Esophagus squamous epithelium (tissue), 5 donors: Measurements from ENCODE around the gene SMARCAL1. TPM values are rescaled to one million over a fixed set of nuclear protein-coding genes. Genes with fewer than 3 reads are reported as not detected.
"Not testable (repeated sequence)": the region's sequence is repeated elsewhere in the genome, so short reads cannot be mapped to it uniquely, and the experiment has no call there.

Experiments
- DNase-seq: peaks from one replicate; lab custom pipeline; 2025; lab: John Stamatoyannopoulos, UW
- H3K27ac ChIP-seq, 4 donors: fragments of 200-600 bp; sonication (generic); one replicate each; pipeline ENCODE4 v1.5.1; 2016 to 2019; ENCODE audit warnings: mild to moderate bottlenecking in 1 of 4
- H3K27me3 ChIP-seq, 4 donors: fragments of 200-600 bp; sonication (generic); 1 replicate in 3 of 4; 2 replicates in 1 of 4; pipeline versions ENCODE4 v1.5.1 to v1.6.0; 2017 to 2021; ENCODE audit warnings: antibody characterized with exemption in 1 of 4
- H3K36me3 ChIP-seq, 3 donors: fragments of 200-600 bp; sonication (generic); one replicate each; pipeline ENCODE4 v1.5.1; 2016 to 2019
- H3K4me1 ChIP-seq, 3 donors: fragments of 200-600 bp; sonication (generic); one replicate each; pipeline ENCODE4 v1.5.1; 2017 to 2019
- H3K4me3 ChIP-seq, 4 donors: fragments of 200-600 bp; sonication (generic); 1 replicate in 3 of 4; 2 replicates in 1 of 4; pipeline ENCODE4 v1.5.1; 2016 to 2019; ENCODE audit warnings: mild to moderate bottlenecking in 2 of 4, moderate library complexity in 1 of 4
- H3K9me3 ChIP-seq, 3 donors: fragments of 200-600 bp; sonication (generic); one replicate each; pipeline ENCODE4 v1.5.1; 2016 to 2019
- CTCF ChIP-seq, 6 experiments: fragments of 450-650 bp in 4 of 6; fragments of 200-600 bp in 2 of 6; sonication (generic) in 2 of 6; IDR thresholded peaks; one replicate each; pipeline ENCODE4 v1.5.1; 2016 to 2019; ENCODE audit warnings: antibody characterized with exemption in 6 of 6, mild to moderate bottlenecking in 4 of 6, moderate library complexity in 4 of 6
- POLR2A ChIP-seq, 4 donors: fragments of 450-650 bp; IDR thresholded peaks; one replicate each; pipeline ENCODE4 v1.6.1; 2017; ENCODE audit warnings: antibody characterized with exemption in 4 of 4, mild to moderate bottlenecking in 4 of 4, moderate library complexity in 3 of 4
- WGBS, 2 donors: methylation state at CpG; one replicate each; pipeline ENCODE4 v1.1.5; 2018; 5-methylcytosine and 5-hydroxymethylcytosine counted together
- intact Hi-C: fragments of 100-400 bp; cut with DNase I; formaldehyde crosslinking; loops from one replicate; pipeline ENCODE4 v1.15.0; 2022
- total RNA-seq, 4 donors: library from RNA; depleted of rRNA; stranded (reverse); fragments of >200 nt; gene quantifications; one replicate each; pipeline ENCODE4 v1.1.0, GENCODE V29; 2016
- donor health status: DM: yes; HTN: yes; CAD: no.

Gene SMARCAL1
- total RNA-seq, 4 donors from 2014 or later: 10.3 to 27.1 (median 18.1) TPM

- Histone ChIP-seq H3K4me3 (no peak overlapping the region), H3K27ac (no peak overlapping the region), H3K4me1 (peaks cover 0 to 5% (median 0%) of the 10 kb centered on the region in 3 donors), H3K36me3 (no peaks in the 10 kb centered on the region), H3K27me3 (no peaks in the 10 kb centered on the region), H3K9me3 (no peaks in the 10 kb centered on the region)
- intact Hi-C loops: no loop called here
- TF ChIP-seq CTCF (IDR thresholded peaks at IDR 0.05): peak in 5 of 6 experiments; percentile 66 to 88 (median 68)
- TF ChIP-seq POLR2A (IDR thresholded peaks at IDR 0.05): no peak
- no peak for DNase-seq
- 38 to 39% methylated on average over 2 of the region's 2 CpGs for WGBS, 2 donors
Measured at GRCh38 chr2:216516730-216517350, 104.6 kb downstream of the SMARCAL1 start.

- H3K9me3 ChIP-seq: no peaks in the 10 kb centered on the region
- intact Hi-C loops: no loop called here
- peaks cover 0 to 5% (median 0%) of the 10 kb centered on the region in 3 donors for H3K4me1 ChIP-seq
- TF ChIP-seq POLR2A (IDR thresholded peaks at IDR 0.05) (no peak), CTCF (IDR thresholded peaks at IDR 0.05) (no peak)
- H3K36me3 ChIP-seq: no peaks in the 10 kb centered on the region
- H3K27me3 ChIP-seq: no peaks in the 10 kb centered on the region
- no peak overlapping the region for H3K4me3 ChIP-seq
- DNase-seq: no peak
- H3K27ac ChIP-seq: no peak overlapping the region
- 81% methylated on average over 4 of the region's 4 CpGs for WGBS, 2 donors
Measured at GRCh38 chr2:216517447-216518225, 105.4 kb downstream of the SMARCAL1 start.

- H3K9me3 ChIP-seq, H3K4me3 ChIP-seq, H3K36me3 ChIP-seq, H3K27ac ChIP-seq, intact Hi-C loops, H3K27me3 ChIP-seq, H3K4me1 ChIP-seq, DNase-seq: not testable (repeated sequence)
- WGBS, 2 donors: 81 to 82% methylated on average over 9 of the region's 9 CpGs
Measured at GRCh38 chr2:216518566-216519119, 106.4 kb downstream of the SMARCAL1 start.

GRCh38 chr2:216519154-216519762, 107.0 kb downstream of the SMARCAL1 start:
- no peak overlapping the region for H3K27ac ChIP-seq
- H3K36me3 ChIP-seq: no peaks in the 10 kb centered on the region
- peaks cover 0 to 5% (median 0%) of the 10 kb centered on the region in 3 donors for H3K4me1 ChIP-seq
- 48 to 58% methylated on average over 2 to 3 of the region's 3 CpGs for WGBS, 2 donors
- H3K9me3 ChIP-seq: no peaks in the 10 kb centered on the region
- no peak overlapping the region for H3K4me3 ChIP-seq
- H3K27me3 ChIP-seq: no peaks in the 10 kb centered on the region
- intact Hi-C loops: no loop called here
- TF ChIP-seq CTCF (IDR thresholded peaks at IDR 0.05) (peak; percentile 25 to 88 (median 81)), POLR2A (IDR thresholded peaks at IDR 0.05) (no peak)
- DNase-seq: no peak

- intact Hi-C loops: no loop called here
- DNase-seq: no peak
- TF ChIP-seq CTCF (IDR thresholded peaks at IDR 0.05) (no peak), POLR2A (IDR thresholded peaks at IDR 0.05) (no peak)
- Histone ChIP-seq H3K4me3 (no peak overlapping the region), H3K9me3 (no peaks in the 10 kb centered on the region), H3K27me3 (no peaks in the 10 kb centered on the region), H3K27ac (no peak overlapping the region), H3K36me3 (no peaks in the 10 kb centered on the region), H3K4me1 (peaks cover 0 to 5% (median 0%) of the 10 kb centered on the region in 3 donors)
- WGBS, 2 donors: 100% methylated on average over 1 of the region's 4 CpGs; no CpG with 5 or more reads in 1 of the 2 donors
Measured at GRCh38 chr2:216520112-216520511, 107.8 kb downstream of the SMARCAL1 start.
